ENCODE data around the gene MICAL2. TPM values are rescaled to one million over a fixed set of nuclear protein-coding genes. Genes with fewer than 3 reads are reported as not detected.

The MICAL2 gene
- total RNA-seq, 1 donor from 2014 or later, result 140 TPM

DNA sequence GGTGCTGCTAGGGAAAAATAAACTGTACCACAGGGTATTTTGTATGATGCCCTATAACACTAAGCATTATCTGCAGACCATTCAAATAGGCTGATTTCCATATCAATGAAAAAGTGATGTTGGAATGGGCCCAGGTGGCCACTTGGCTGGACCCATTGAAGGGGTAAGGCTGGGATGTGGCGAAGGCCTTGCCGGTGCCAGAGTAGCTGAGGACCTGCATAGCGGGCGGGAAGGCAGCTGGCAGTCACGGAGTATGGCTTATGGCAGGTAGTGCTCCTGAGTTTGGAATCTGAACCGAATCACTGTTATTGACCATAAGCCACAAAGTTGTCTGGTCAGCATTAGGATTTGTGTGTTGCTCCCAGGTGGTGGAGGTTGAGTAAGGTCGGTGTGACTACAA lies 131.0 kb downstream of the MICAL2 start:
- no peak for DNase-seq (ENCODE audit: low read depth in 2 of 2)

DNA sequence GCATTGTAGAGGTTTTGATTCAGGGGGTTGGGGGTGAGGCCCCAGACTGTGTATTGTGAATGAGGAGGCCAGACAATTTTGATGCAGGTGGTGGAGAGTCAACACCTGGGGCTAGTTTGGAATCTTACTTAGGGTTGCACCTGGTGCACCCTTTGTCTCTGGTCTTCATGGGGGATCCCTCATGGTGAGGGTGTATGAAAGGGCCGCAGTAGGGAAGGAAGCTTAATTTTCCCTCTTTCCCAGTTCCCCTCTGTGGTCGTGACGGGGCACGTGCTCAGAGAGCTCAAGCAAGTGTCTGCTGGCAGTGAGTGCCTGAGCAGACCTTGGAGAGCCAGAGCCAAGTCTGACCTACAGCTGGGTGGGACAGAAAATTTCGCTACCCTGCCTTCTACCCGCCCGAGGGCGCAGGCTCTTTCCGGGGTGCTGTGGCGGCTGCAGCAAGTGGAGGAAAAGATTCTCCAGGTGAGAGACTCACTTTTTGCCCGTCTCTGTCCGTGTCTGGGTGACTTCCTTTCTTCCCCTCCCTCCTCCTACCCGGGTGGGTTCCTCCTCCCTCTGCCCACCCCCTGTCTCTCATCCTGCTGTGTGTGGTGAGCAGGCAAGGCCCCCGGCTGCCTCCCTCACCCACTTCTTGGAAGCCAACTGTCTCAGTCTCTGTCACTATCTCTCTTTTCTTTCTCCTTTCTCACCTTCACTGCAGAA lies 131.7 kb downstream of the MICAL2 start:
- DNase-seq (ENCODE audit: low read depth in 2 of 2), result no peak

DNA sequence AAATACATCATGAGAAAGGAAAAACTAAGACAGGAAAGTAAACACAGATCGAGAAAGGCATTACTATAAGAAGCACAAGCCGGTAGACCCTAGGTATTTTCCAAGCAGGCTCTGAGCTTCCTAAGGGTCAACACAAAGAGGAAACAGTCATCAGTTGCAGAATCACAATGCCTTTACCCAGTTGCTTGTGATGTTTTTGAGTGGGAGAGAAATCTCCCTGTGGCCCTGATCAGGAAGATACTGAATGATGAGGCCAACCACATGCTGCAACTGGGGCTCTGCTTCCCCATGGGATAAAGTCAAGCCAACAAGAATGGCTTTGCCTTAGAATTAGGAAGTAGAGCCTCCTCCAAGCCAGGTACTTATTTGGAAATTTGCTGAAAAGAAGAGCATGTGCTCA lies 132.6 kb downstream of the MICAL2 start:
- peak in 1 of 2 donors; percentile 20 for DNase-seq (ENCODE audit: low read depth in 2 of 2)

DNA sequence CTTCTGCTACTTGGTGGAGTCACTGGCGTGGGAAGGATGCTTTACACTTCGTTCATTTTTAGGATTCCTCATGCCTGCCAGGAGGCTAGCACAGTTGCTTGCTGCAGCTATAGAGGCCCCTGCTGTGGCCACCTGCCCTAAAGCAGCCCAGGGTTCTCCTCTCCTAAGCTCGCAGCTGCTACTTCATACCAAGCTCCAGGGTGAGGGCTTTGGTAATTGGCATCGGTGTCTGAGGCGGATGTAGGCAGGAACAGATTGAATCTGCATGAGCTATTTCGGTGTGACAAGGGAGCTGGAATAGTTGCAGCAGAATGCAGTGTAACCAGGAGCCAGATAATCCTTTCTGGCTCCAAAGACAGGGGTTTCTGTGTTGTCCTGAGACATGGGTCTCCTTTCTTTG lies 133.1 kb downstream of the MICAL2 start:
- DNase-seq (ENCODE audit: low read depth in 2 of 2), result no peak

DNA sequence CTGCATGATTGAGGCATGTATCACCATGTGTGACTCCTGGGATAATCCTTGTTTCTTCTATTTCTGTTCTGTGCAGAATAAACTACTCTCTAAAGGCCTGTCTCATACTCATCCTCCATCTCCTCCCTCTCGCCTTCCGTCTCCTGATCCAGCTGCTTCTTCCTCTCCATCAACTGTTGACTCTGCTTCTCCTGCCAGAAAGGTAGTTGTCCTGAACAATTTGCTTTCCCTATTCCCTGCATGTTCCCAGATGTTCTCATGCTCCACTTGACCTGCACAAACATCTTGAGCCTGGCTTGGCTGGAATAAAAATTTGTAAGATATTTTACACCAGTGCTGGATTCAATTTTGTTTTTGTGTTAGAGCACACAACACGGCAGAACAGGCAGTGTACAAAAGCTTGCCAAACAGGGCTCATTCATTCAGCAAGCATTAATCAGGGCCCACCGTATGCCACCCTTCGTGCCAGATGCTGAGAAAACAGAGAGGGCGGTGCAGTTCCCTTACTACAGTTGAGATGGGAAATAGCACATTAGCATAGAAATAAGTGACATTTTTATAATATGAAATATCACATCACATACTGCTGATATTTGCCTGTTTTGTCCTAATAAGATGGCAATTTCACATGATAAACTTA lies 133.6 kb downstream of the MICAL2 start:
- no peak for DNase-seq (ENCODE audit: low read depth in 2 of 2)

DNA sequence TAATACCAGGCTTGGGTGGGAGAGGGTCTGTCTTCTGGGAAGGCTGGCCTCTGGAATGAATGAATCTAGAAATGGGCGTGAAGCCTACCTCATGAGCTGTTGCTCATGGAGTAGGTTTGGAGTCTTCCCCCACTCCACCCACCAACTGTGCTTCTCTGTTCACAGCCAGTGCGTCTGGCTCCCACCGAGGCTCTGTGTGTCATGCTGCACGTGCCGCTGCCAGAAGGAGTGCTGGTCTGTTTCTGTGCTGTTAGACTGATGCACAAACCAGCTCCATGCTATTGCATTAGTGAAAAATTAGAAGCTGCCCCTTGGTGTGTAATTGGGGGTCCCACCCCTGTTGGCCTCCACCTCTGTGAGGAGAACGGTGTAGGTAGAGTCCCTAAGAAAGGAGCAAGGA lies 134.7 kb downstream of the MICAL2 start:
- DNase-seq (ENCODE audit: low read depth in 2 of 2), result no peak

DNA sequence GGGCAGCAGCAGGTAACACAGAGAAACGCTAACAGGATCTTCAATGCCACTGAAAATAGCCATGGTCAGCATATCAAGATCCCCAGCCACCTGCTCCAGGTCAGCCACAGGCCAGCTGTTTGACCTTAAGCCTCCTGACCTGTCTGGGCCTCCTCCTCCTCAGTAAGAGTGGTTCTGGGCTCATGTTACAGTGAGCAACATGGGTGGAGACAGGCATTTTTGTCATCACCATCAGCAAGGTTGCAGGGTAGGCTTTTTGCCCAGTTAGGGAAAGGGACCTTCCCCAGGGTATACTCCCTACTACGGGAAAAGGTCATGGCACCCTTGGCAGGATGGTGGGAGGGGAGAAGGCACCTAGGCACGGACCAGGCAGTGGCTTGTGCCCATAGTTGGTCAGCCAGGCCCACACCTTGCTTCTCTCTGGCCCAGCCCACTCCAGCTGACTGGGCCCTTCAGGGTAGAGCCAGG lies 135.2 kb downstream of the MICAL2 start:
- DNase-seq (ENCODE audit: low read depth in 2 of 2), result no peak

DNA sequence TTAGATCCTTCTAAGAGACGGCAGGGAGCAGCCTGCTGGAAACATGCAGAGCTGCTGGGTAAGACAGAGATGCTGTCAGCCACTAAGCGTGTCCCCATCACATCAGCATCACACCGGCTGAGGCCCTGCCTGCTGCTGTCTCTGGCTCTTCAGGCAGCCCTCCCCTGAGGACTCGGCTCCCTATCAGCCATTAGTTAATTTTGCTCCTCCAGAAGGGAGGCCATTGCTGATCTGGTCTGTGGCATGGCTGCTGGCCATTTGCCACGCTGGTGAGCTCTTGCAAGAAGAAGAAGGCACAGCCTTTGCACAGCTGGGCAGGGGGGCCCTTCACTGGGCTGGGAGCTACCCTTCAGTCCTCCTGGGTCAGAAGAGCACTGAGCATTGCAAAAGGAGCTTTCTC lies 135.8 kb downstream of the MICAL2 start:
- no peak for DNase-seq (ENCODE audit: low read depth in 2 of 2)

DNA sequence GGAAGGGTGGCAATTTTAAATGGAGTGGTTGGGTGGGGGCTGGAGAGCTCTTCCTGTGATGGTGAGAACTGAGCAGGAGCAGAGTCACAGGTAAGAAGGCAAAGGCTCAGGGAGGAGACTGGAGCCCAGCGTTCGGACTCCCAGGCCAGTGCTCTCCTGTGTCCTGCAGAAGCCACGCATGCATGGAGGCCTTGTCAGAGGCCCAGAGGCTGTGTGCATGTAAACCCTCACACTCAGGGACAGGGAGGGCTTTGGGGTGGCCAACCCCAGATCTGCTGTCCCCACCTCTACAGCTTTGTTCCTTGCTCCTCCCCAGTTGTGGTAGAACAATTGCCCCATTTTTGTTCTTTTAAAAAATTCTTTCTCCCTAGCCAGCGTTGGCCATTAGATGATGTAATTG lies 136.6 kb downstream of the MICAL2 start:
- DNase-seq (ENCODE audit: low read depth in 2 of 2), result no peak

DNA sequence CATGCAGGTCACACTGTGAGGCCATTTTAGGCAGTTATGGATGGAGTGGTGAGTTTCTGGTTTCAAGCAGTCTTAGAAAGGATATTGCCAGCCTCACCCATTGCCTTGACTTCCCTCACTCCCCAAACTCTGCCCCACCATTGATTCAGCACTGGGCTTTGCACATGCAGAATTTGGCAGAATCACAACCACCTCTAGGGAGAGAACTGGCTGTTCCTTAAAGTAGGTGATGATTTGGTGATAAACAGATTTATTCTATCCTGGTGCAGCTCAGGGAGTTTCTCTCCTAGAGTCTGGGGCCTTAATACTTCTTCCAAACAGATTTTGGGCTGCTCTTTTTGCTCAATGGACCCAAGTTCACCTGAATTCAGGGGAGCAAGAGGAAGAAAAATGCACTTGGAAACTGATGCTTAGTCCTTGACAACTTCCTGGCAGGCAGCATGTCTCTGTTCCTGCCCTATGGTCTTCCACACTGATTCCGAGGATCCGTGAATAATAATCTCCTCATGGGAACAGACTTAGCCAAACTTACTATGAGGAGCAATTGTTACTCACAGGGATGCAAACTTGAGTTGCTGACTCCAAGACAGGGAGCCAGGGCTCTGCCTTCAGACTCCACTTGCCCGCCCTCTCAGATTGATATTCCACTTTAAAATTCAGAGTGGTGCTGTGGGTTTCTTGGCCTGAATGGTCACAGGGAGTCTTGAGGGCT lies 137.3 kb downstream of the MICAL2 start:
- no peak for DNase-seq (ENCODE audit: low read depth in 2 of 2)

DNA sequence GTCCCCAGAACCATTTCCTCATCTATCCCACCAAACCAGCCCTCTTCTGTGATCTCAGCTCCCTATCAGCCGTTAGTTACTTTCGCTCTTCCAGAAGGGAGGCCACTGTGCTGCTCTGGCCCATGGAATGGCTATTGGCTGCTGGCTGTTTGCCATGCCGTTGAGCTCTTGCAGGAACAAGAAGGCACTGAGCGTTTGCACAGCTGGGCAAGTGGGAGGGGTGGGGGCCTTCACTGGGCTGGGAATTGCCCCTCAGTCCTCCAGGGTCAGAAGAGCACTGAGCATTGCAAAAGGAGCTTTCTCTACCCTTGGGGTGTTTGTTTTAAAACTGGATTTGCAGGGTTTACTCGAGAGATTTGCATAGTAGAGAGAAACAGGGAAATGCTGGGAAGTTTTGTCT lies 137.9 kb downstream of the MICAL2 start:
- DNase-seq (ENCODE audit: low read depth in 2 of 2), result peak; percentile 24 to 44

DNA sequence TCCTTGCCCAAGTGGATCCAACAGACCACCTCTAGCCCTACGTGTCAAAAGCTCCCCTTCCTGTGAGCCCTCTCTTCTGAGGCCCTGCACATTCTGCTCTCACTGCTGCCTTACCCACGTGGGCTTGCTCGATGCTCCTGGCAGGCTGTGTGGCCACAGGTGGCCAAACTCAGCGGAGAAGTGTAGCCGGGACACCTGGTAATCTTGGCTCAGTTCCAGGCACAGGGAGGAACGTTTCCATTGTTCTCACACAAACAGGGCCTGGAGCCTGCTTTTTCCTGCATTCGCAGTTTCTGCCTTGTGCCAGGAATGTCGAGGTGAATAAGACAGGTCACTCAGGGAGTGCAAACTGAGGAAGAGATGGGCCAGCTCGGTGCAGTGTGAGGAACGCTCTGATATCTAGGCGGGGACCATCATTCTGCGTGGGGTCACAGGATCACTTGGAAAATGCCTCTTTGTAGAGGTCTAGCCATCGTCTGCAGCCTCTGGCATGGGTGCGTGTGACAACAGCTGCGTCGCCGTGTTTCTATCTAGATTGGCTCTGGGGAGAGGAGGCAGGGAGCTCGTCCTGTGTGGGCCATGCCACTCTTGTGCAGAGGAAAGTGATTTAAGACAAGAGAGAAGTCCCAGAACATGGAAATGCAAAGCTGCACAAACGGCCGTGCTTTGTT lies 139.3 kb downstream of the MICAL2 start:
- peak; percentile 88 to 89 for DNase-seq (ENCODE audit: low read depth in 2 of 2)

DNA sequence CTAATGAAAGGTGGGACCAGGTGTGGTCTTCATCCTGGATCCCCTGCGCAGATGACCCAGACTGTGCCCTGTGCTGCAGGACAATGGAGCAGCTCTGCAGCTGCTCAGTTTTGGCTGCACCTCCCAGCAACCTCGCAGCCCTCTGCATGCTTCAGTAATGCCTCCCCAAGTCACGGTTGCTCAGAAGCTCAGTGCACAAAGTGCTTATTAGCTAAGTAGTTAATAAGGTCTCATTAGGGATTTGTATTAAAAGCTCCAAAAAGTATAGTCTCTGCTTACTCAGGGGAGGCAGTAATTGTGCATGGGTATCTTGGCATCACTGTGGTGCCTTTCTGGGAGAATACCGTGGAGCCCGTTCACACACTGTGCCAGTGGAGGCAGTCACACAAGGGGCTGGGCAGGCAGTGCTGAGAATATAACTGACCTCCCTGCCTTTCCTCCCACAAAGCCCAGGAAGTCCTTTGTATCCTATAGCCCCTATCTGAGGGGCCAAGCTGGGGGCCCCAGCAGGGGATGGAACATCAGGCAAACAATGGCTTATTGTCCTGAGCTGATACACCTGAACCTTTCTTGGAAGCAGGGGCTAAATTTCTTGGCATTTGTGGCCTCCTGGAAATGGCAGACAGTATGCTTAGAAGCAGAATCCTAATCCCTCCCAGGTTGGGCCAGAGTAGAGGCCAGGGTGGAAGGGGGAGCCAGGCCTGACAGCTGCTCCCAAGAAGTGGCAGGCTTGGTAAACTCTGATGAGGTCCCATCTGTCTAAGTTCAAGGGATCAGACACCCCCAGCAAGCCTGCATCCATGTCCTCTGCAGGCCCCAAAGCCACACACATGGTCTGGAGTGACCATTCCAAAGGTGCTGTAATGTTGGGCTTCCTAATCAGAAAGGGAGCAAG lies 141.5 kb downstream of the MICAL2 start:
- no peak for DNase-seq (ENCODE audit: low read depth in 2 of 2)

DNA sequence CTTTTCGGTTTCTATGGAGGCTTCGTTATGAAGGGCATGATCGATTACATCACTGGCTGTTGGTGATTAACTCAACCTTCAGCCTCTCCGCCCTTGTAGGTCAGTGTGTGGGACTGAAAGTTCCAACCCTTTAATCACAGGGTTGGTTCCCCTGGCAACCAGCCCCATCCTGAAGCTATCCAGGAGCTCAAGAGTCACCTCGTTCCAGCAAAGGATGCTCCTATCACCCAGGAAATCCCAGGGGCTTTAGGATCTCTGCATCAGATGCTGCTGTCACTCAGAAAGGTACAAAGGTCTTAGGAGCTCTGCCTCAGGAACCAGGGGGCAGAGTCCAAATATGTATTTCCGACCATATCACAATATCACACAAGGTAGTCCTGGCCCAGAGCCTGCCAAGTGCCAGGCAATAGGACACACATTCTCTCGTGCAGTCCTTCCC lies 143.5 kb downstream of the MICAL2 start:
- no peak for DNase-seq (ENCODE audit: low read depth in 2 of 2)

DNA sequence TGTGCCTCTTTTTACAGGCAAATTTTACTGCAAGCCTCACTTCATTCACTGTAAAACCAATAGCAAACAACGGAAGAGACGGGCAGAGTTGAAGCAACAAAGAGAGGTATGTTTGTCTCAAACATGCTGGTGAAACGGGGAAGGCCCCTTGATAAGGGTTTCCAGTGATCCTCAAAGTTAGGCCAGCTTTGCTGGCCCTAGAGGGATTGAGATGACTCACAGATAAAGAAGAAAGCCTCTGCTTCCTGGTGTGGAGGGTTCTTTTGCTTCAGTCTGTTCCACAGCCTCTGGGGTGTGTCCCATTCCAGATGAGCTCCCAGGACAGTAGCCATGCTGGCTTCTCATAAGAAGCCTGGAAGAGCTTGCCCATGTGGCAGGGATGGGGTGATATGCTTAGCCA lies 148.1 kb downstream of the MICAL2 start:
- peak in 1 of 2 donors; percentile 28 for DNase-seq (ENCODE audit: low read depth in 2 of 2)

DNA sequence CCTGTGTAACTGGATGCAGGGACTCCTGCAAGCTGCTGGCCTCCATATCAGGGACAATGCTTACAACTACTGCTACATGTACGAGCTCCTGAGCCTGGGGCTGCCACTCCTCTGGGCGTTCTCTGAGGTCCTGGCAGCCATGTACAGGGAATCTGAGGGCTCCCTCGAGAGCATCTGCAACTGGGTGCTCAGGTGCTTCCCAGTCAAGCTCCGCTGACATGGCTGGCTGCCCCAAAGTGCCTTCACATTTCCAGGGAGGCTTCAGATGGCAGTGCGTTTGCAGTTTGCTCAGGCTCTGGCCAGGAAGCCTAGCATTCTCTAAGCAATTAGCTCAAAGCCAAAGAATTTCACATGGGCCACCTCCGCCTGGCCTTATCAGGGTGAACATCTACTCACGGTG lies 149.6 kb downstream of the MICAL2 start:
- DNase-seq (ENCODE audit: low read depth in 2 of 2), result no peak

DNA sequence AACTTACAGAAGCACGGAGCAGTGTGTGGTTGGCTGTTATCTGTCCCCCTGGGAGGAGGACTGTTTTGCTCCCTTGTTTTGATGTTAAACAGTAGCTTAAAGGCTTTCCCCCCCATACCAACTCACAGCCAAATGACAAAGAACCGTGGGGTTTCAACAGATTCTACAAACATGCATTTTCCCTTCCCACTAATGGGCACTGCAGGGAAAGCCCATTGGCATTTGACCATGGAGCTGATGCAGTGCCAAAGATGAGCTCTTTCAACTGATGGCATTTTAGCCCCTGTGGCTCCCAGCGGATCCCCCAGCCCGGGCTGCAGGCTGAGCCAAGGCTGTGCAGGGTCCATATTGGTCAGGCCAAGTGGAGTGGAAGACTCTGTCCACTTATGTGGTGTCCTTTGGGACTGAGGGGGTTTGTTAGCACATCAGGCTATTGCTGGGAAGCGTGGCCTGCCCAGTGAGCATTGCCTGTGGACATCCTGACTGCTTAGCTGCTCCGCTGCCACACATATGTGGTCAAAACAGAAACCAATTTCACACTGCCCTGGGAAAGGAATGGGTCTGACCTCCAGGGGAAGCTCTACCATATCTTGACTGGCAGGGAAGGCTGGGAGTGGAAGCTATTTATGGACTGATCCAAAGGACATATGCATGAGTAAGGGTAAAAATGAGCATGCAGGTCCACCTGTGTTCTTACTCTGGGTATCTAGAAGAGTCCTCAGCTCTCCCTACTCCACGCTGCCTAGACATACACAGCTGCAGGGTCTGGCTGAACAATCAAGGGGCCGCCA lies 150.5 kb downstream of the MICAL2 start:
- no peak for DNase-seq (ENCODE audit: low read depth in 2 of 2)

DNA sequence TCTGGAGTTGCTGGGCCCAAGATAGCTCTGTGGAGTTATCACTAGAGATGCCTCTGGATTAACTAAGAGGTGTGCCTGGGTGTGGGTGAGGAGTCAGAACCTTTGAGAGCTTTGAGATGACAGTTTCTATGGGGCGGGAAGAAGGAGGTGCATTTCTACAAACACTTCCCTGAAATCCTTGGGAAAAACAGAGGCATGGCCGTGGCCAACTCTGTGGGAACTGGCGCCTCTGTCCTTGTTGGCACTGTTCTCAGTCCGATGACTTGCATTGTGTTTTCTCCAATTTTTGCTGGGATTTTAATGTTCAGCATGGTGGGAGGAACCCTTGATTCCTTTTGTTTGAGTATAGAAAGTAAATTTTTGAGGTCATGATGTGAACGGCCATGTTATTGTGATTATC lies 151.2 kb downstream of the MICAL2 start:
- no peak for DNase-seq (ENCODE audit: low read depth in 2 of 2)

DNA sequence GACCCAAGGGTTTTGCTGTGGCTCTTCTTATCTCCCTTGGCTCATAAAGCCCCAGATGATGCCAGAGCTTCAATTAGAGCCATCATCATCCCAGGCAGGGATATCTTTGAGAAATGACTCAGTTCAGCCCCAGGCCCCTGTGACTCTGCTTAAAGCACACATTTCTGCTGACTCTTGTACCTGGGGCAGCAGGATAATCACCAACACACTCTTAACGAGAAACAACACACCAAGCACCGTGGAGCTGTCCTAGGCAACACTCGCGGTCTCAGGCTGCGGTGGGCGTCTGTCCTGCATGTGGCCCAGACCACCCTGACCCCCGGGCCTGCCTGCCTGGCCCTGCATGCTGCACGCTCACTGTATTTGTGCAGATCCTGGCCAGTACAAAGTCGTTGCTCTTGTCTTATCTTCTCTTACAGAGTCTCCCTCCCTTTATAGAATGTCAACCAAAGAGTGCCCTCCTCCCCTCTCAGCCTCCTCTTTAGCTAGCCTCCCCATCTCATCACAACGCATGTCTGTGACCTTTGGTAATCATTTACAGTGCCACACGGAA lies 152.8 kb downstream of the MICAL2 start:
- DNase-seq (ENCODE audit: low read depth in 2 of 2), result no peak

DNA sequence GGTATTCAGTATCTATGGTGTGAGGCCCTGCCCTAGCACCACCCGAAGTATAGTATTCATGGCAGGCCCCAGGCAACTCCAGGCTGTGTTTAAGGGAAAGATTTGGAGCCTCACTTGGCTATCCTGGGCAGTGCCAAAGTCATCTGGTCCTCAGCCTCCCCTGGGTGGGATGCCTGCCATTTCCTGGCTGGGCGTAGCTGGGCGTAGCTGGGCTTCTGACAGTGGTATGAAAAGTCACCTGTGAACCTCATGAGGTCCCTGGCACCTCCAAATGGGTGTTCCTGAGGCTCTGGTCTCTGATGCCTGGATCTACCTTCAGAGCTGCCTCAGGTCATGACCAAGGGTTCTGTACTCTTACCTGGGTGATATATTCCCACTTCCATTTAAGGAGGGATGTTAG lies 154.0 kb downstream of the MICAL2 start:
- DNase-seq (ENCODE audit: low read depth in 2 of 2), result no peak
